Measurements from ENCODE around the gene C19orf85.

DNA sequence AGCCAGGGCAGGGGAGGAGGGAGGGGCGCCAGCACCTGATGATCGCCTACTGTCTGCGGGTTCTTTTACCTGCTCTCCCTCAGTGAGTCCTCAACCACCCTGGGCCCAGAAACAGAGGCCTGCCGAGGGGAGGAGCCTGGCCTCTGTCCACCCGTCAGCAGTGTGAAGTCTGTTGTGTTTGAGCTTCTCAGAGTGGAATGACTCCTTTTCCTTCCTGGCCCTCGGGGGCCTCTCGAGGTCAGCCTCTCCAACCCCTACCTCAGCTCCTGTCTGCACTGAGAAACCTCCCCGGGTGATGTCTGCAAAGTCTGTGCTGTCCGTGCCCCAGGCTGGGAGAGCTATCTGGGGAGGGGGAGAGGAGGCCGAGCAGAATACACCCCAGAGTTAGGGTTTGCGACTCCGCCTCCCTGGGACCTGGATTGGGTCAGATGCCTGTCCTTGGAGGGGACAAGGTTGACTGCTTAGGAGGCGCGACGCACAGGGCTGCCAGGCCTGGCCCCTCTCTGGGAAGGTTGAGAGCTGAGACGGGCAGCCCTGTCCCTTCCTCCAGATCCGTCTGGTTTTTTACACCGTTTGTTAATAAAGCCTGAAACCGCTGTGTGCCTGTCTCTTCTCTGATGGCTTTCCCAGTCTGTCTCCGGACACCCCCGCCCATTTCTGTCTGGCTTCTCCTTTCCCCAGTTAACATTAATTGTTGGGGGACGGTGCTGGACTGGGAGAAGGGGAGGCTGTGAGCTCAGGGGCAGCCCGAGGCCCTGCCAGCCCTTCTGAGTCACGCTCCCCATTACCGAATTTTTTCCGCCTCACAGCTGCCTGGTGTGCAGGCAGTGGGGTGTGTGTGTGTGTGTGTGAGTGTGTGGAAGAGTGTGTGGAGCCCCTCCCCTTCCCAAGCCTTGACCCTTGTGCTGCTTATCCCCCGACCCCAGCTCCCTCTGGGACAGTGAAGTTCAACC is 22.7 kb upstream of the C19orf85 start:
- no peak for TF ChIP-seq CTCF (conservative IDR thresholded peaks at IDR 0.05)
- TF ChIP-seq EZH2 (IDR thresholded peaks at IDR 0.05; ENCODE audit: low read depth) = no peak

Data from PC-9 (cell line).